HEK293 (cell line): ENCODE measurements around the gene PRPF18.

Source experiments
- CTCF ChIA-PET: fragments of 350-600 bp; formaldehyde crosslinking; extraction: SDS; loops from one replicate; lab custom pipeline; 2021; ENCODE audit warnings: antibody characterized with exemption; lab: Yijun Ruan, JAX
- POLR2A ChIA-PET: fragments of 300-600 bp; formaldehyde crosslinking; extraction: SDS; loops from one replicate; lab custom pipeline; 2020; ENCODE audit warnings: antibody characterized with exemption, inconsistent platforms; lab: Yijun Ruan, JAX
- H3K27ac ChIP-seq: fragments of 200-500 bp; sonication (Bioruptor generic); 2 replicates; pipeline ENCODE4 v1.5.1; 2014; ENCODE audit warnings: low read depth, low read length, control low read depth, inconsistent platforms; ENCODE audit errors: extremely low read depth
- H3K36me3 ChIP-seq, 2 experiments: fragments of 200-500 bp in 1 of 2; sonication (Bioruptor generic) in 1 of 2; 1 replicate in 1 of 2; 2 replicates in 1 of 2; pipeline ENCODE4 v1.5.1; 2014 to 2017; ENCODE audit warnings: inconsistent platforms in 2 of 2, low read length in 2 of 2; ENCODE audit not compliant: control insufficient read depth in 2 of 2, insufficient read depth in 1 of 2
- H3K4me1 ChIP-seq: fragments of 200-500 bp; sonication (Bioruptor generic); 2 replicates; pipeline ENCODE4 v1.5.1; 2014; ENCODE audit warnings: mild to moderate bottlenecking, low read length, inconsistent platforms; ENCODE audit not compliant: control insufficient read depth, insufficient read depth
- H3K4me3 ChIP-seq: 2 replicates; pipeline ENCODE4 v1.5.1; 2011; ENCODE audit warnings: low read depth, mild to moderate bottlenecking, control low read depth, low read length, moderate library complexity
- H3K9me3 ChIP-seq: fragments of 200-500 bp; sonication (Bioruptor generic); 2 replicates; pipeline ENCODE4 v1.5.1; 2014; ENCODE audit warnings: low read depth, low read length, inconsistent platforms; ENCODE audit not compliant: control insufficient read depth, insufficient read depth
- OSR2 ChIP-seq: fragments of 450-650 bp; formaldehyde crosslinking; IDR thresholded peaks from 2 replicates; pipeline ENCODE4 v1.5.1; 2016; ENCODE audit warnings: missing biosample characterization, missing genetic modification characterization
- PRDM6 ChIP-seq: fragments of 450-650 bp; formaldehyde crosslinking; IDR thresholded peaks from 2 replicates; pipeline ENCODE4 v1.5.1; 2017; ENCODE audit warnings: missing biosample characterization, missing genetic modification characterization
- SETDB1 ChIP-seq: IDR thresholded peaks from one replicate; pipeline ENCODE4 v1.6.1; 2017; ENCODE audit warnings: mild to moderate bottlenecking, low read length, moderate library complexity, mixed read lengths; ENCODE audit not compliant: insufficient read length
- ZBTB20 ChIP-seq: fragments of 450-650 bp; formaldehyde crosslinking; IDR thresholded peaks from 2 replicates; pipeline ENCODE4 v1.5.1; 2016; ENCODE audit warnings: missing biosample characterization, missing genetic modification characterization
- ZIC2 ChIP-seq: fragments of 450-650 bp; formaldehyde crosslinking; IDR thresholded peaks from 2 replicates; pipeline ENCODE4 v1.5.1; 2016; ENCODE audit warnings: missing biosample characterization, missing genetic modification characterization
- ZNF112 ChIP-seq: fragments of 450-650 bp; formaldehyde crosslinking; IDR thresholded peaks from 2 replicates; pipeline ENCODE4 v1.5.0; 2017; ENCODE audit warnings: missing biosample characterization, missing genetic modification characterization
- ZNF121 ChIP-seq: fragments of 450-650 bp; formaldehyde crosslinking; IDR thresholded peaks from 2 replicates; pipeline ENCODE4 v1.5.1; 2016; ENCODE audit warnings: missing biosample characterization, missing genetic modification characterization
- ZNF138 ChIP-seq: fragments of 450-650 bp; formaldehyde crosslinking; IDR thresholded peaks from 2 replicates; pipeline ENCODE4 v1.5.1; 2016; ENCODE audit warnings: missing biosample characterization, missing genetic modification characterization, borderline replicate concordance
- ZNF140 ChIP-seq: fragments of 450-650 bp; formaldehyde crosslinking; IDR thresholded peaks from 2 replicates; pipeline ENCODE4 v1.5.1; 2016; ENCODE audit warnings: missing biosample characterization, missing genetic modification characterization
- ZNF2 ChIP-seq: fragments of 450-650 bp; formaldehyde crosslinking; IDR thresholded peaks from 2 replicates; pipeline ENCODE4 v1.5.1; 2016; ENCODE audit warnings: missing biosample characterization, missing genetic modification characterization
- ZNF202 ChIP-seq: fragments of 450-650 bp; formaldehyde crosslinking; IDR thresholded peaks from 2 replicates; pipeline ENCODE4 v1.5.1; 2016; ENCODE audit warnings: missing biosample characterization, missing genetic modification characterization, borderline replicate concordance
- ZNF221 ChIP-seq: fragments of 450-650 bp; formaldehyde crosslinking; IDR thresholded peaks from 2 replicates; pipeline ENCODE4 v1.5.1; 2017; ENCODE audit warnings: missing biosample characterization, missing genetic modification characterization, borderline replicate concordance
- ZNF324 ChIP-seq: fragments of 450-650 bp; formaldehyde crosslinking; IDR thresholded peaks from 2 replicates; pipeline ENCODE4 v1.5.1; 2016; ENCODE audit warnings: missing biosample characterization, missing genetic modification characterization
- ZNF37A ChIP-seq: fragments of 450-650 bp; IDR thresholded peaks from 2 replicates; pipeline ENCODE4 v1.5.1; 2018; ENCODE audit warnings: missing biosample characterization, missing genetic modification characterization
- ZNF416 ChIP-seq: fragments of 450-650 bp; formaldehyde crosslinking; IDR thresholded peaks from 2 replicates; pipeline ENCODE4 v1.5.1; 2016; ENCODE audit warnings: missing biosample characterization, missing genetic modification characterization
- ZNF48 ChIP-seq: fragments of 450-650 bp; formaldehyde crosslinking; IDR thresholded peaks from 2 replicates; pipeline ENCODE4 v1.5.1; 2016; ENCODE audit warnings: missing biosample characterization, missing genetic modification characterization
- ZNF501 ChIP-seq: fragments of 450-650 bp; formaldehyde crosslinking; IDR thresholded peaks from 2 replicates; pipeline ENCODE4 v1.5.1; 2016; ENCODE audit warnings: missing biosample characterization, missing genetic modification characterization
- ZNF555 ChIP-seq: fragments of 450-650 bp; formaldehyde crosslinking; conservative IDR thresholded peaks from 2 replicates; pipeline ENCODE4 v1.5.1; 2017; ENCODE audit warnings: missing biosample characterization, mild to moderate bottlenecking, missing genetic modification characterization, inconsistent platforms
- ZNF560 ChIP-seq: fragments of 450-650 bp; formaldehyde crosslinking; IDR thresholded peaks from 2 replicates; pipeline ENCODE4 v1.5.1; 2017; ENCODE audit warnings: missing biosample characterization, missing genetic modification characterization, borderline replicate concordance
- ZNF621 ChIP-seq: fragments of 450-650 bp; formaldehyde crosslinking; IDR thresholded peaks from 2 replicates; pipeline ENCODE4 v1.5.1; 2017; ENCODE audit warnings: missing biosample characterization, missing genetic modification characterization
- ZNF623 ChIP-seq: fragments of 450-650 bp; formaldehyde crosslinking; IDR thresholded peaks from 2 replicates; pipeline ENCODE4 v1.5.1; 2016; ENCODE audit warnings: missing biosample characterization, missing genetic modification characterization
- ZNF654 ChIP-seq: fragments of 450-650 bp; formaldehyde crosslinking; IDR thresholded peaks from 2 replicates; pipeline ENCODE4 v1.5.1; 2016; ENCODE audit warnings: low read depth, missing biosample characterization, missing genetic modification characterization
- ZNF658 ChIP-seq: fragments of 450-650 bp; formaldehyde crosslinking; IDR thresholded peaks from 2 replicates; pipeline ENCODE4; 2016; ENCODE audit warnings: missing biosample characterization, missing genetic modification characterization
- ZSCAN30 ChIP-seq: fragments of 450-650 bp; IDR thresholded peaks from 2 replicates; pipeline ENCODE4 v1.5.1; 2018; ENCODE audit warnings: missing biosample characterization, mild to moderate bottlenecking, missing genetic modification characterization, moderate library complexity
- TF ChIP-seq, protein P1 (sequence below): fragments of 450-650 bp; formaldehyde crosslinking; optimal IDR thresholded peaks from 2 replicates; pipeline ENCODE3; 2016; ENCODE audit warnings: missing biosample characterization, mild to moderate bottlenecking, missing genetic modification characterization
- TF ChIP-seq, protein P2 (sequence below): fragments of 450-650 bp; IDR thresholded peaks from 2 replicates; pipeline ENCODE4 v1.5.1; 2018; ENCODE audit warnings: missing biosample characterization, mild to moderate bottlenecking, missing genetic modification characterization
- TF ChIP-seq, protein P3 (sequence below): fragments of 450-650 bp; formaldehyde crosslinking; IDR thresholded peaks from 2 replicates; pipeline ENCODE4 v1.5.1; 2016; ENCODE audit warnings: missing biosample characterization, missing genetic modification characterization

PRPF18 gene

GRCh38 chr10:13668126-13668525 is 81.4 kb downstream of the PRPF18 start:
- ChIA-PET CTCF (interaction anchor here (1.0 kb wide), 1 partner anchor 109 kb away, joined by 3 read pairs; no protein-coding TSS in a partner anchor), POLR2A (no interaction called here)
- H3K4me3 ChIP-seq, result no peak overlapping the region
- H3K9me3 ChIP-seq, result no peaks in the 10 kb centered on the region
- no peak for TF ChIP-seq ZNF48 (tag by site-specific recombination)
- TF ChIP-seq ZNF501, result no peak
- TF ChIP-seq OSR2 (tag by site-specific recombination), result no peak
- no peak for TF ChIP-seq PRDM6 (tag by site-specific recombination)
- TF ChIP-seq ZNF324 (tag by site-specific recombination), result no peak
- TF ChIP-seq ZNF37A (tag by site-specific recombination), result no peak
- TF ChIP-seq ZNF555, result no peak
- TF ChIP-seq ZNF621, result no peak
- TF ChIP-seq ZNF112 (tag by site-specific recombination), result no peak
- TF ChIP-seq ZNF560 (tag by site-specific recombination), result no peak
- TF ChIP-seq ZBTB20 (tag by site-specific recombination), result no peak
- TF ChIP-seq ZNF140 (tag by site-specific recombination), result no peak
- TF ChIP-seq, protein P1, sequence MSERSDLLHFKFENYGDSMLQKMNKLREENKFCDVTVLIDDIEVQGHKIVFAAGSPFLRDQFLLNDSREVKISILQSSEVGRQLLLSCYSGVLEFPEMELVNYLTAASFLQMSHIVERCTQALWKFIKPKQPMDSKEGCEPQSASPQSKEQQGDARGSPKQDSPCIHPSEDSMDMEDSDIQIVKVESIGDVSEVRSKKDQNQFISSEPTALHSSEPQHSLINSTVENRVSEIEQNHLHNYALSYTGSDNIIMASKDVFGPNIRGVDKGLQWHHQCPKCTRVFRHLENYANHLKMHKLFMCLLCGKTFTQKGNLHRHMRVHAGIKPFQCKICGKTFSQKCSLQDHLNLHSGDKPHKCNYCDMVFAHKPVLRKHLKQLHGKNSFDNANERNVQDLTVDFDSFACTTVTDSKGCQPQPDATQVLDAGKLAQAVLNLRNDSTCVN (tag by site-specific recombination), result no peak
- TF ChIP-seq ZNF654 (tag by site-specific recombination), result no peak
- no peak overlapping the region for H3K27ac ChIP-seq
- H3K36me3 ChIP-seq, result peaks cover 0 to 57% of the 10 kb centered on the region in 2 experiments; a peak in 2 of 3 replicates
- peaks cover 7% of the 10 kb centered on the region for H3K4me1 ChIP-seq

DNA sequence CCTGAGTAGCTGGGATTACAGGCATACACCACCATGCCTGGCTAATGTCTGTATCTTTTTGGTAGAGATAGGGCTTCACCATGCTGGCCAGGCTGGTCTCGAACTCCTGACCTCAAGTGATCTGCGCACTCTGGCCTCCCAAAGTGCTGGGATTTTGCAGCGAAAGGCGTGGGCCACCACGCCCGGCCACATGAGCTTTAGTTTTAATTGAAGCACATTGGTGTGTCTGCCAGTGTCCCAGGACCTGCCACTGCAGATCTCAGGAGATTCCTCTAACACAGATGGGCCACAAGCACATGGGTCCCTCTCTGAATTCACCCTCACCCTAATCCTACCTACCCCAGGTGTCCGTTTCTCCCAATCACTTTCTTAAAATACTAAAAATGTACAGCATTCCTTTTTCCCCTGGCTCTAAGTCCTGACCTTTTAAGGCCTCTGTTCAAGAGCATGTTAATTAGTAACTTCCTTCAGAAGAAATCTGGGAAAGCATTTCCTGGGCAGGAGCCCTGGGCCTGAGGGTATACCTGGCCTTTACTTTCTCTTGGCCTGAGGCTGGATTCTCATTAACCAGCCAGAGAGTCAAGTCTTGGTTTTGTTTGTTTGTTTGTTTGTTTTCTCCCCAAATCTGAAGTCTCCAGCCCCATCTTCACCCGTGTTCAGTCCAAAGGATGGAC is 82.6 kb downstream of the PRPF18 start:
- Histone ChIP-seq H3K36me3 (peaks cover 0 to 51% of the 10 kb centered on the region in 2 experiments; a peak in 2 of 3 replicates), H3K4me1 (peaks cover 11% of the 10 kb centered on the region)
- CTCF ChIA-PET, result interaction anchor here (0.6 to 1.6 kb wide), 3 partner anchors 10 to 769 kb away, joined by 3 to 6 read pairs (median 5); no protein-coding TSS in a partner anchor

More for the DNA sequence above, 82.6 kb downstream of the PRPF18 start:
- POLR2A ChIA-PET, result no interaction called here
- TF ChIP-seq, protein P2, sequence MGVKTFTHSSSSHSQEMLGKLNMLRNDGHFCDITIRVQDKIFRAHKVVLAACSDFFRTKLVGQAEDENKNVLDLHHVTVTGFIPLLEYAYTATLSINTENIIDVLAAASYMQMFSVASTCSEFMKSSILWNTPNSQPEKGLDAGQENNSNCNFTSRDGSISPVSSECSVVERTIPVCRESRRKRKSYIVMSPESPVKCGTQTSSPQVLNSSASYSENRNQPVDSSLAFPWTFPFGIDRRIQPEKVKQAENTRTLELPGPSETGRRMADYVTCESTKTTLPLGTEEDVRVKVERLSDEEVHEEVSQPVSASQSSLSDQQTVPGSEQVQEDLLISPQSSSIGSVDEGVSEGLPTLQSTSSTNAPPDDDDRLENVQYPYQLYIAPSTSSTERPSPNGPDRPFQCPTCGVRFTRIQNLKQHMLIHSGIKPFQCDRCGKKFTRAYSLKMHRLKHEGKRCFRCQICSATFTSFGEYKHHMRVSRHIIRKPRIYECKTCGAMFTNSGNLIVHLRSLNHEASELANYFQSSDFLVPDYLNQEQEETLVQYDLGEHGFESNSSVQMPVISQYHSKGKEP (tag by site-specific recombination), result no peak
- TF ChIP-seq, protein P3, sequence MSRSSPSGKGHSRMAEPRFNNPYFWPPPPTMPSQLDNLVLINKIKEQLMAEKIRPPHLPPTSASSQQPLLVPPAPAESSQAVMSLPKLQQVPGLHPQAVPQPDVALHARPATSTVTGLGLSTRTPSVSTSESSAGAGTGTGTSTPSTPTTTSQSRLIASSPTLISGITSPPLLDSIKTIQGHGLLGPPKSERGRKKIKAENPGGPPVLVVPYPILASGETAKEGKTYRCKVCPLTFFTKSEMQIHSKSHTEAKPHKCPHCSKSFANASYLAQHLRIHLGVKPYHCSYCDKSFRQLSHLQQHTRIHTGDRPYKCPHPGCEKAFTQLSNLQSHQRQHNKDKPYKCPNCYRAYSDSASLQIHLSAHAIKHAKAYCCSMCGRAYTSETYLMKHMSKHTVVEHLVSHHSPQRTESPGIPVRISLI (tag by site-specific recombination), result no peak
- TF ChIP-seq ZNF121 (tag by site-specific recombination) (no peak), ZSCAN30 (tag by site-specific recombination) (no peak), ZNF2 (no peak), SETDB1 (no peak), ZNF623 (tag by site-specific recombination) (no peak), ZBTB20 (tag by site-specific recombination) (no peak), ZNF658 (tag by site-specific recombination) (no peak), ZNF138 (tag by site-specific recombination) (no peak), ZIC2 (tag by site-specific recombination) (no peak), ZNF416 (tag by site-specific recombination) (no peak), ZNF221 (no peak), ZNF654 (tag by site-specific recombination) (no peak), ZNF202 (no peak)
- Histone ChIP-seq H3K9me3 (no peaks in the 10 kb centered on the region), H3K4me3 (no peak overlapping the region), H3K27ac (no peak overlapping the region)
